Cardiac fibroblast (primary cell): Measurements from ENCODE around the gene ASPDH.

ENCODE experiments used
- DNase-seq, 2 donors: peaks; one replicate each; pipeline versions ENCODE4 v3.0.0 to v3.0.0-alpha.2; 2010; ENCODE audit warnings: low read depth in 2 of 2
- H3K4me3 ChIP-seq, 2 donors: replicated peaks in 1 of 2; 1 replicate in 1 of 2; 2 replicates in 1 of 2; pipeline ENCODE4 v1.5.1; 2011; ENCODE audit warnings: low read depth in 2 of 2, low read length in 2 of 2, mild to moderate bottlenecking in 2 of 2, moderate library complexity in 1 of 2
- CTCF ChIP-seq: IDR thresholded peaks from one replicate; pipeline ENCODE4 v1.5.1; 2011; ENCODE audit warnings: low read depth, mild to moderate bottlenecking, low read length, inconsistent platforms

ASPDH gene

GRCh38 chr19:50551715-50552187 is 38.0 kb upstream of the ASPDH start:
- H3K4me3 ChIP-seq, result no peak overlapping the region
- DNase-seq, result peak in 1 of 2 donors; percentile 12
- TF ChIP-seq CTCF, result no peak

- no peak overlapping the region for H3K4me3 ChIP-seq
- DNase-seq, result no peak
- TF ChIP-seq CTCF, result no peak
These were observed 37.5 kb upstream of the ASPDH start for GRCh38 chr19:50551034-50551714.

GRCh38 chr19:50550594-50550966 is 36.9 kb upstream of the ASPDH start:
- no peak for DNase-seq
- no peak overlapping the region for H3K4me3 ChIP-seq
- TF ChIP-seq CTCF, result no peak

GRCh38 chr19:50549927-50550593 is 36.3 kb upstream of the ASPDH start:
- DNase-seq, result no peak
- no peak overlapping the region for H3K4me3 ChIP-seq
- no peak for TF ChIP-seq CTCF

- no peak overlapping the region for H3K4me3 ChIP-seq
- no peak for DNase-seq
- TF ChIP-seq CTCF, result no peak
These were observed 35.6 kb upstream of the ASPDH start for GRCh38 chr19:50549059-50549926.

- no peak for TF ChIP-seq CTCF
- DNase-seq, result no peak
- H3K4me3 ChIP-seq, result no peak overlapping the region
These were observed 34.7 kb upstream of the ASPDH start for GRCh38 chr19:50548191-50549058.
